Measurements from ENCODE around the gene GPS1. TPM values are rescaled to one million over a fixed set of nuclear protein-coding genes. Genes with fewer than 3 reads are reported as not detected.

GPS1 gene
- total and polyA plus RNA-seq, 10 of the 15 experiments (the other 5 are each of a cell fraction or from before 2014, with no cell fraction given) = 2.2 to 146 (median 77.7) TPM

DNA sequence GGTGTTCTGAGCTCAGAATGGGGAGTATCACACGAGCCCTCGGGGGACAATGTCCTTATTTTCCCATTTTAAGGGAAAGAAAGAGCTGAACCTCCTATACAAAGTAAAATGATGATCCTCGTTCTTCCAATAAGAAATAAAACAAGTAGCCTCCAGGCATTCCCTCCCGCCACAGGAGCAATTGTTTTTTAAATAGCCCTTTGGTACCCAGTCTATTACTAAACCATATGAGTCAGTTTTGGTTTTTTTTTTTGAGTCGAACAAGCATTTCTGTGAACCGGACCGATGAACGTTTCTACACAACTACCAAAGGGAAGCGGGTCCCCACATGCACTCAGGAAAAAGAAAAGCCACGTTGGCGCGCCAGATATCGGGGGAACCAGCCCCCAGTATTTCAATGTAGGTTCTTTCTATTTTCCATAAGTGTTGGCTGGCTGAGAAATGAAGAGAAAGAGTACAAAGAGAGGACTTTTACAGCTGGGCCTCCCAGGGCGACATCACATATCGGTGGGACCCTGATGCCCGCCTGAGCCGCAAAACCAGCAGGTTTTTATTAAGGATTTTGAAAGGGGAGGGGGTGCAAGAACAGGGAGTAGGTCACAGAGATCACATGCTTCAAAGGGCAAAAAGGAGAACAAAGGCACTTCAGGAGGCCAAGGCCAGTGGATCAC is 10.4 kb upstream of the GPS1 start:
- ChIA-PET POLR2A (interaction anchor here (0.8 kb wide), 1 partner anchor 249 kb away, joined by 6 read pairs; no protein-coding TSS in a partner anchor), CTCF (no interaction called here)
- FAIRE-seq = no peak
- TF ChIP-seq, protein P1, sequence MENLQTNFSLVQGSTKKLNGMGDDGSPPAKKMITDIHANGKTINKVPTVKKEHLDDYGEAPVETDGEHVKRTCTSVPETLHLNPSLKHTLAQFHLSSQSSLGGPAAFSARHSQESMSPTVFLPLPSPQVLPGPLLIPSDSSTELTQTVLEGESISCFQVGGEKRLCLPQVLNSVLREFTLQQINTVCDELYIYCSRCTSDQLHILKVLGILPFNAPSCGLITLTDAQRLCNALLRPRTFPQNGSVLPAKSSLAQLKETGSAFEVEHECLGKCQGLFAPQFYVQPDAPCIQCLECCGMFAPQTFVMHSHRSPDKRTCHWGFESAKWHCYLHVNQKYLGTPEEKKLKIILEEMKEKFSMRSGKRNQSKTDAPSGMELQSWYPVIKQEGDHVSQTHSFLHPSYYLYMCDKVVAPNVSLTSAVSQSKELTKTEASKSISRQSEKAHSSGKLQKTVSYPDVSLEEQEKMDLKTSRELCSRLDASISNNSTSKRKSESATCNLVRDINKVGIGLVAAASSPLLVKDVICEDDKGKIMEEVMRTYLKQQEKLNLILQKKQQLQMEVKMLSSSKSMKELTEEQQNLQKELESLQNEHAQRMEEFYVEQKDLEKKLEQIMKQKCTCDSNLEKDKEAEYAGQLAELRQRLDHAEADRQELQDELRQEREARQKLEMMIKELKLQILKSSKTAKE (IDR thresholded peaks at IDR 0.05; ENCODE audit: low read depth, poor library complexity, severe bottlenecking) = no peak
- TF ChIP-seq CREB1 (IDR thresholded peaks at IDR 0.05; ENCODE audit: low read depth) (no peak), HDGF (IDR thresholded peaks at IDR 0.05) (no peak), ZBTB4 (CRISPR knock-in tag; IDR thresholded peaks at IDR 0.05) (no peak), DPF2 (IDR thresholded peaks at IDR 0.05) (no peak), HDAC6 (IDR thresholded peaks at IDR 0.05; ENCODE audit: unreplicated experiment) (no peak), NFXL1 (IDR thresholded peaks at IDR 0.05; ENCODE audit: borderline replicate concordance) (no peak), PAX5 (IDR thresholded peaks at IDR 0.05; ENCODE audit: borderline replicate concordance, low read depth, low read length) (no peak), JUNB (IDR thresholded peaks at IDR 0.05) (no peak), MTA3 (IDR thresholded peaks at IDR 0.05; ENCODE audit: borderline replicate concordance, low read length) (no peak), BMI1 (IDR thresholded peaks at IDR 0.05; ENCODE audit: borderline replicate concordance) (no peak), GATAD2B (conservative IDR thresholded peaks at IDR 0.05; ENCODE audit: low read depth) (no peak)
- TF ChIP-seq, protein P2, sequence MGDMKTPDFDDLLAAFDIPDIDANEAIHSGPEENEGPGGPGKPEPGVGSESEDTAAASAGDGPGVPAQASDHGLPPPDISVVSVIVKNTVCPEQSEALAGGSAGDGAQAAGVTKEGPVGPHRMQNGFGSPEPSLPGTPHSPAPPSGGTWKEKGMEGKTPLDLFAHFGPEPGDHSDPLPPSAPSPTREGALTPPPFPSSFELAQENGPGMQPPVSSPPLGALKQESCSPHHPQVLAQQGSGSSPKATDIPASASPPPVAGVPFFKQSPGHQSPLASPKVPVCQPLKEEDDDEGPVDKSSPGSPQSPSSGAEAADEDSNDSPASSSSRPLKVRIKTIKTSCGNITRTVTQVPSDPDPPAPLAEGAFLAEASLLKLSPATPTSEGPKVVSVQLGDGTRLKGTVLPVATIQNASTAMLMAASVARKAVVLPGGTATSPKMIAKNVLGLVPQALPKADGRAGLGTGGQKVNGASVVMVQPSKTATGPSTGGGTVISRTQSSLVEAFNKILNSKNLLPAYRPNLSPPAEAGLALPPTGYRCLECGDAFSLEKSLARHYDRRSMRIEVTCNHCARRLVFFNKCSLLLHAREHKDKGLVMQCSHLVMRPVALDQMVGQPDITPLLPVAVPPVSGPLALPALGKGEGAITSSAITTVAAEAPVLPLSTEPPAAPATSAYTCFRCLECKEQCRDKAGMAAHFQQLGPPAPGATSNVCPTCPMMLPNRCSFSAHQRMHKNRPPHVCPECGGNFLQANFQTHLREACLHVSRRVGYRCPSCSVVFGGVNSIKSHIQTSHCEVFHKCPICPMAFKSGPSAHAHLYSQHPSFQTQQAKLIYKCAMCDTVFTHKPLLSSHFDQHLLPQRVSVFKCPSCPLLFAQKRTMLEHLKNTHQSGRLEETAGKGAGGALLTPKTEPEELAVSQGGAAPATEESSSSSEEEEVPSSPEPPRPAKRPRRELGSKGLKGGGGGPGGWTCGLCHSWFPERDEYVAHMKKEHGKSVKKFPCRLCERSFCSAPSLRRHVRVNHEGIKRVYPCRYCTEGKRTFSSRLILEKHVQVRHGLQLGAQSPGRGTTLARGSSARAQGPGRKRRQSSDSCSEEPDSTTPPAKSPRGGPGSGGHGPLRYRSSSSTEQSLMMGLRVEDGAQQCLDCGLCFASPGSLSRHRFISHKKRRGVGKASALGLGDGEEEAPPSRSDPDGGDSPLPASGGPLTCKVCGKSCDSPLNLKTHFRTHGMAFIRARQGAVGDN (IDR thresholded peaks at IDR 0.05) = no peak

More for the DNA sequence above, 10.4 kb upstream of the GPS1 start:
- in situ Hi-C loops (cut with MboI) = no loop called here
- no peak overlapping the region for H3K4me2 ChIP-seq (ENCODE audit: control insufficient read depth, insufficient read depth)
- H4K20me1 ChIP-seq (ENCODE audit: control insufficient read depth, insufficient read depth) = no peaks in the 10 kb centered on the region
- ChIA-PET RAD21 (ENCODE audit: unreplicated experiment) (no interaction called here), SMC1A (ENCODE audit: uncharacterized antibody, unreplicated experiment) (no interaction called here)
- no peaks in the 10 kb centered on the region for H3K9me3 ChIP-seq (replicated peaks; ENCODE audit: control insufficient read depth, insufficient read depth, low read length)
- no peak overlapping the region for H3K27ac ChIP-seq (ENCODE audit: control insufficient read depth, insufficient read depth)
- WGBS (ENCODE audit: insufficient coverage, insufficient replicate concordance, low lambda C conversion rate, missing lambda C conversion rate) = 61% methylated on average over 17 of the region's 17 CpGs
- intact Hi-C loops (cut with micrococcal nuclease; ENCODE audit: unreplicated experiment) = no loop called here
- peaks cover 10% of the 10 kb centered on the region for H3K4me1 ChIP-seq (ENCODE audit: control insufficient read depth, insufficient read depth, low read length)
- no peak for DNase-seq (ENCODE audit: low read depth, low spot score)
- no TSS peak for BruUV-seq (replicated peaks)
- no peak for ATAC-seq
- H3K36me3 ChIP-seq (ENCODE audit: control insufficient read depth in 2 of 2, insufficient read depth in 2 of 2, low read length in 1 of 2) = no peaks in the 10 kb centered on the region
- no peak overlapping the region for H3K9ac ChIP-seq (ENCODE audit: control insufficient read depth, insufficient read depth, low read length)
- peaks cover 5% of the 10 kb centered on the region for H3K79me2 ChIP-seq (ENCODE audit: control insufficient read depth, insufficient read depth, low read length)
- H3K4me3 ChIP-seq = no peak overlapping the region
- H3K27me3 ChIP-seq (replicated peaks in 1 of 2; ENCODE audit: control insufficient read depth in 2 of 2, insufficient read depth in 2 of 2, low read length in 1 of 2) = no peaks in the 10 kb centered on the region
- H2AFZ ChIP-seq (ENCODE audit: control insufficient read depth, low read depth, low read length) = no peak overlapping the region
